ENCODE results near the gene ZNF24. TPM values are rescaled to one million over a fixed set of nuclear protein-coding genes. Genes with fewer than 3 reads are reported as not detected.

The ZNF24 gene
- total and polyA plus RNA-seq, 4 donors = 13.6 to 52.5 (median 29.4) TPM

DNA sequence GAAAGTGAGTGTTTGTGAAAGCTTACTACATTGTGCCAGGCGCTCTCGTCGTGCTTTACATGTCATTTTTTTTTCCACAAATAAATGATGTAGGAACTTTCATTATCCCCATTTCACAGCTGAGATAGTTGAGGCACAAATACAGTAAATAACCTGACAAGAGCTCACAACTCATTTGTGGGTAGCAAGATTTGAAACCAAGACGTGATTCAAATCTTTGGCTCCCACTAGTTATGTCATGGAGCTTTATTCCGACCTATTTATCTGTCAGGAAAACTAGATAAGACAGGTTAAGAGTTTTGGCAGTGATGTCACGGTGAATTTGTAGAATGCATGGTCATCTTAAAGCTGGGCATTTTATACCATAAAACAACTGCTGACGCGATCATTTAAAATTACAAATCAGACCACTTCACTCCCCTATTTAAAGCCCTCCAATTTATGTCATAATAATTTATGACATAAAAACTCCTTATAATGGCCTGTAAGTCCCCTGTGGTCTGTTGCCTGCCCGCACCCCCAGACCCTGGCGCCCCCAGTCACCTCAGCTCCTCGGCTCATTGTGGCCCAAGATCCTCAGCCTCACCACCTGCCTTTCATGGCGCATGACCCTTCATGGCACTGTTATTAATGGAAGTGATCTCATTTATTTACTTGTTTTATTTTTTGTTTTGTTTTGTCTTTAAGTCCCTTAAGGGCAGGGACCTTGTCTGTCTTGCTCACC lies 678 bp upstream of the ZNF24 start:
- Histone ChIP-seq H3K4me3 (ENCODE audit: low read length in 2 of 2) (peak overlapping the region; percentile 37 to 71), H3K4me1 (ENCODE audit: control insufficient read depth in 1 of 2, insufficient read depth in 2 of 2, low read length in 2 of 2) (peaks cover 0 to 3% of the 10 kb centered on the region in 2 donors), H3K9me3 (ENCODE audit: control insufficient read depth, low read length) (no peaks in the 10 kb centered on the region), H3K27ac (ENCODE audit: low read depth in 1 of 2, low read length in 2 of 2) (peak overlapping the region; percentile 19 to 87), H3K27me3 (ENCODE audit: control insufficient read depth in 1 of 2, insufficient read depth in 2 of 2, low read length in 1 of 2) (no peaks in the 10 kb centered on the region), H3K36me3 (ENCODE audit: control insufficient read depth in 1 of 2, insufficient read depth in 2 of 2, low read length in 1 of 2) (peaks cover 0 to 5% of the 10 kb centered on the region in 2 donors)
- WGBS, 2 donors = 38 to 39% methylated on average over 12 of the region's 12 CpGs
- DNase-seq (peak in 1 of 2 donors; percentile 70), ATAC-seq (ENCODE audit: low FRiP score) (no peak)
- intact Hi-C loops (cut with DNase I) = loop anchor here (2.0 to 5.0 kb wide), 2 partner anchors 53 to 104 kb away; partner anchors contain the start of genes ZNF397 (in 2 of the 2) and ZSCAN30 (in 1 of the 2)

DNA sequence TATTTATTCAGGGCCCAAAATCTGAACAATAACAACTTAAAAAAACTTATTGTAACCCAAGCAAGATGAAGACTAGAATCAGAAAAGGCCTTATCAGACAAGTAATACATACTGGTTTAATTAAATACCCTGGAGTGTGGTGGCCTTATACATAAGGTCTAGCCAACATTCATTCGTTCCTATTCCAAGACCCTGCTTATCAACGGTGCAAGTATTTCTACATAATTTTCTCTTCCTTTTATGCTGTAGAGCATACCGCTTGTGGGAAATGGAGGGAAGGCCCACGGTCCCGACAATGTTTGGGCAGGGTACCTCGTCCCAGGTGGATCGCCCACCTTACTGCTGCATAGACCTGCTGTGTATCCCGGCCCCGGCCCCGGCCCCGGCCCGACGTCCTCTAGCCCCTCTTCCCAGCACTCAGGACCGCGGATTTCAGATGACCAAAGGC lies 708 bp downstream of the ZNF24 start:
- 1 to 2% methylated on average over 15 of the region's 15 CpGs for WGBS, 2 donors

DNA sequence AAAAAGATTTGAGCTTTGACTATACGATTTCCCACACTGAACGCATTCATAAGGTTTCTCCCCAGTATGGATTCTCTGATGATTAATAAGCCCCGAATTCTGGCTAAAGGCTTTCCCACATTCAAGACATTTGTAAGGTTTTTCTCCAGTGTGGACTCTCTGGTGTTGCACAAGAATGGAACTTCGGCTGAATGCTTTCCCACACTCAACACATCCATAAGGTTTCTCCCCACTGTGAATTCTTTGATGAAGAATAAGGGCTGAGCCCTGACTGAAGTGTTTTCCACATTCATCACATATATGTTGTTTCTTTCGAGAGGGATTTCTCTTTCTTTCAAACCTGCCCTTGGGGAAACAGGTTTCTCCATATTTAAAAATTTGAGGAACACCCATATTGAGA lies 6.9 kb downstream of the ZNF24 start:
- no peaks in the 10 kb centered on the region for H3K9me3 ChIP-seq (ENCODE audit: control insufficient read depth, low read length)
- H3K27ac ChIP-seq (ENCODE audit: low read depth in 1 of 2, low read length in 2 of 2) = no peak overlapping the region
- ATAC-seq (ENCODE audit: low FRiP score) = no peak
- no peak for DNase-seq
- H3K36me3 ChIP-seq (ENCODE audit: control insufficient read depth in 1 of 2, insufficient read depth in 2 of 2, low read length in 1 of 2) = peaks cover 0 to 15% of the 10 kb centered on the region in 2 donors
- WGBS, 2 donors = 81 to 82% methylated on average over 5 of the region's 5 CpGs
- intact Hi-C loops (cut with DNase I) = no loop called here
- H3K4me1 ChIP-seq (ENCODE audit: control insufficient read depth in 1 of 2, insufficient read depth in 2 of 2, low read length in 2 of 2) = peaks cover 0 to 2% of the 10 kb centered on the region in 2 donors
- H3K27me3 ChIP-seq (ENCODE audit: control insufficient read depth in 1 of 2, insufficient read depth in 2 of 2, low read length in 1 of 2) = no peaks in the 10 kb centered on the region
- no peak overlapping the region for H3K4me3 ChIP-seq (ENCODE audit: low read length in 2 of 2)

More for the DNA sequence above, 708 bp downstream of the ZNF24 start:
- H3K27ac ChIP-seq (ENCODE audit: low read depth in 1 of 2, low read length in 2 of 2) = peak overlapping the region in 1 of 2 donors; percentile 43
- peak overlapping the region; percentile 71 to 76 for H3K4me3 ChIP-seq (ENCODE audit: low read length in 2 of 2)
- no peaks in the 10 kb centered on the region for H3K27me3 ChIP-seq (ENCODE audit: control insufficient read depth in 1 of 2, insufficient read depth in 2 of 2, low read length in 1 of 2)
- H3K4me1 ChIP-seq (ENCODE audit: control insufficient read depth in 1 of 2, insufficient read depth in 2 of 2, low read length in 2 of 2) = peaks cover 0 to 3% of the 10 kb centered on the region in 2 donors
- H3K9me3 ChIP-seq (ENCODE audit: control insufficient read depth, low read length) = no peaks in the 10 kb centered on the region
- H3K36me3 ChIP-seq (ENCODE audit: control insufficient read depth in 1 of 2, insufficient read depth in 2 of 2, low read length in 1 of 2) = peaks cover 0 to 10% of the 10 kb centered on the region in 2 donors
- intact Hi-C loops (cut with DNase I) = loop anchor here in 1 of 2 donors (5.0 kb wide), 1 partner anchor 51 kb away; the partner anchor contains the start of gene ZSCAN30
- DNase-seq (no peak), ATAC-seq (ENCODE audit: low FRiP score) (no peak)

DNA sequence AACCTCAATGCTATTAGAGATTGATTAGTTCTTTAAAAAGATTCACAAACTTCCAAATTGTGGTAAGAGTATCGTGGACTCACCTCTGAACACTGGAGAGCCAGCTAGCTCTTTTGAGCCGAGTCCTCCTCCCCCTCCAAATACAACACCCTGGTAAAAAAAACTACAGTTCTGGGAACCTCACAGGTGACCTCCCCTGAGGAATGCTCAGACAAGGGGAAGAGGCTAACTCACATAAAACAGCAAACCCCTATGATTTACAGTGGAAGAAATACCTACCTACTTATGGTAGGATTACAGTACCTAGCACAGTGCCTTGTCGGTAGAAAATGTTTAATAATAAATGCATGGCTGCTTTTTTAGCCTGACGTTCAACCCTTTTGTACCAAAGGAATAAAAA lies 8.4 kb downstream of the ZNF24 start:
- no peak overlapping the region for H3K4me3 ChIP-seq (ENCODE audit: low read length in 2 of 2)
- H3K4me1 ChIP-seq (ENCODE audit: control insufficient read depth in 1 of 2, insufficient read depth in 2 of 2, low read length in 2 of 2) = peaks cover 0 to 2% of the 10 kb centered on the region in 2 donors
- no peaks in the 10 kb centered on the region for H3K27me3 ChIP-seq (ENCODE audit: control insufficient read depth in 1 of 2, insufficient read depth in 2 of 2, low read length in 1 of 2)
- intact Hi-C loops (cut with DNase I) = loop anchor here in 1 of 2 donors (2.0 kb wide), 1 partner anchor 45 kb away; the partner anchor contains the start of gene ZSCAN30
- H3K27ac ChIP-seq (ENCODE audit: low read depth in 1 of 2, low read length in 2 of 2) = no peak overlapping the region
- DNase-seq = no peak
- WGBS, 2 donors = 83 to 85% methylated on average over 4 of the region's 4 CpGs
- ATAC-seq (ENCODE audit: low FRiP score) = no peak
- peaks cover 0 to 22% of the 10 kb centered on the region in 2 donors for H3K36me3 ChIP-seq (ENCODE audit: control insufficient read depth in 1 of 2, insufficient read depth in 2 of 2, low read length in 1 of 2)
- H3K9me3 ChIP-seq (ENCODE audit: control insufficient read depth, low read length) = no peaks in the 10 kb centered on the region

DNA sequence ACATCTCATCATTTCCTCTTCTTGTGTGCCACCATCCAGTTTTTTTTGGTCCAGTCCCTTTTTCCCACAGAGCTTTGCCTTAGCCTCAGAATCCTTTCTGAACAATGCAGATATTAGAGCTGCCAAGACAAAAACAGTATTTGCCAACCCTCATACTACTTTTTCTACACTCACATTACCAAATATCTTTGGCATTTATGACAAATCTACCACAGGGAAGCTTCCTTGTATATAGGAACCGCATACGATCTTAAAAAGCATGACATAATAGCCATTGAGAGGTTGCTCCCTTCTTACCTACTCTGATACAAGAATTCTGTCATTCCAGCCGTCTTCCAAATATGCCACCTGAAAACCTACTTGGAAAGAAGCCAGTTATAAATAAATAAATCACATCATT lies 9.4 kb downstream of the ZNF24 start:
- Histone ChIP-seq H3K9me3 (ENCODE audit: control insufficient read depth, low read length) (no peaks in the 10 kb centered on the region), H3K4me3 (ENCODE audit: low read length in 2 of 2) (no peak overlapping the region), H3K27me3 (ENCODE audit: control insufficient read depth in 1 of 2, insufficient read depth in 2 of 2, low read length in 1 of 2) (no peaks in the 10 kb centered on the region), H3K36me3 (ENCODE audit: control insufficient read depth in 1 of 2, insufficient read depth in 2 of 2, low read length in 1 of 2) (peaks cover 0 to 16% of the 10 kb centered on the region in 2 donors), H3K4me1 (ENCODE audit: control insufficient read depth in 1 of 2, insufficient read depth in 2 of 2, low read length in 2 of 2) (peaks cover 0 to 2% of the 10 kb centered on the region in 2 donors), H3K27ac (ENCODE audit: low read depth in 1 of 2, low read length in 2 of 2) (no peak overlapping the region)
- intact Hi-C loops (cut with DNase I) = loop anchor here in 1 of 2 donors (2.0 kb wide), 1 partner anchor 44 kb away; the partner anchor contains the start of gene ZSCAN30
- DNase-seq = no peak
- ATAC-seq (ENCODE audit: low FRiP score) = no peak
- 10 to 19% methylated on average over 3 of the region's 3 CpGs for WGBS, 2 donors

DNA sequence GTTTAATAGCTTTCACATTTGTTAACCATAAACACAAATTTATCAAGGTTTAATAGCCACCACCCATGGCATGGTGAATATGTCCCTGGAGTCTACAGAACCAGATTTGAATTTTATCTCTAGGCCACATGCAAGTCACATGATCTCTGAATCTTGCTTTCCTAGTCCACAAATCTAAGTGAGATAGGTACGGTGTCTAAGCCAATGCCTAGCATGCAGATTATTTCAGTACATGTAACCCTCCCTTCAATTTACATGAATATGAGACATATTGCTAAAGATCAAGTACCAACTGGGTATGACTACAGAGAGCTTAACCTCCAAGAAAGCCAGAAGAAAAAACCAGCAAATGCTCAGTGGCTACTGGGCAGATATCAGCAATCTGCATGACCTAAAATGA lies 10.0 kb downstream of the ZNF24 start:
- WGBS, 2 donors = 87 to 88% methylated on average over 1 of the region's 1 CpG
- Histone ChIP-seq H3K27ac (ENCODE audit: low read depth in 1 of 2, low read length in 2 of 2) (peak overlapping the region in 1 of 2 donors; percentile 33), H3K36me3 (ENCODE audit: control insufficient read depth in 1 of 2, insufficient read depth in 2 of 2, low read length in 1 of 2) (peaks cover 0 to 12% of the 10 kb centered on the region in 2 donors), H3K4me3 (ENCODE audit: low read length in 2 of 2) (no peak overlapping the region), H3K4me1 (ENCODE audit: control insufficient read depth in 1 of 2, insufficient read depth in 2 of 2, low read length in 2 of 2) (peaks cover 0 to 2% of the 10 kb centered on the region in 2 donors), H3K27me3 (ENCODE audit: control insufficient read depth in 1 of 2, insufficient read depth in 2 of 2, low read length in 1 of 2) (no peaks in the 10 kb centered on the region), H3K9me3 (ENCODE audit: control insufficient read depth, low read length) (no peaks in the 10 kb centered on the region)
- DNase-seq (no peak), ATAC-seq (ENCODE audit: low FRiP score) (no peak)
- intact Hi-C loops (cut with DNase I) = loop anchor here in 1 of 2 donors (2.0 kb wide), 1 partner anchor 43 kb away; the partner anchor contains the start of gene ZSCAN30

DNA sequence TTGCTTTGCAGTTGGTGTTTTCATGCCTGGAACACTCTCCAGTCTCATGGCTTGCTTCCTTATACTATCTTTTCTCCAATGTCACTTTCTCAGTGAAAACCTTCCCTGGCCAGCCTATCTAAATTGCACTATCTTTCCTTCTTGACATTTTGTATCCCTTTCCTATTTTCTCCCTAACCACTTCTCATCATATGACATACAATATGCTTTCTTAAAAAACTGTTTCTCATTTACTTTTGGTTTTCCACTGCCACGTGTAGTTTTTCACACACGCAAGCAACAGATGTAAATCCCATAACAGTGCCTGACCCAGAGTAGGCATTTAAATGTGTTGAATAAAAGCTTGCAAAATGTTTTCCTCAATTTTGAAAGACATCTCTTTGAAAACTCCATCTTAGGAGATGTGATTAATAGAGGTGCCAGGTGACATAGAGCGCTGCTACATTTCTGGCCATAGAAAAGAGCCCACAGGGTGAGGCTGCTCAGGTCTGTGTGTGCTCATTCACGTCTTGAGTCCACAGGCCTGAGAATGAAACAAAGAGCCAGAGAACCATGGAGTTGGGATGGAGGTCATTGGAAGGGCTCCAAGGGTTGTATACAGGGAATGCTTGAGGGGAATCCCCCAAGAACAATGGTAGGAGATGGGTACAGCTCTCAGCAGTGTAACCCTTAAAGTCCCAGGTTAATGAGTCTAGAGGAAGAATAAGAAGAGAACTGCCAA lies 12.7 kb downstream of the ZNF24 start:
- peaks cover 0 to 2% of the 10 kb centered on the region in 2 donors for H3K4me1 ChIP-seq (ENCODE audit: control insufficient read depth in 1 of 2, insufficient read depth in 2 of 2, low read length in 2 of 2)
- no peak for ATAC-seq (ENCODE audit: low FRiP score)
- intact Hi-C loops (cut with DNase I) = no loop called here
- DNase-seq = no peak
- H3K9me3 ChIP-seq (ENCODE audit: control insufficient read depth, low read length) = peaks cover 1% of the 10 kb centered on the region
- no peak overlapping the region for H3K4me3 ChIP-seq (ENCODE audit: low read length in 2 of 2)
- 78 to 81% methylated on average over 4 of the region's 4 CpGs for WGBS, 2 donors
- H3K36me3 ChIP-seq (ENCODE audit: control insufficient read depth in 1 of 2, insufficient read depth in 2 of 2, low read length in 1 of 2) = peaks cover 0 to 8% of the 10 kb centered on the region in 2 donors
- H3K27ac ChIP-seq (ENCODE audit: low read depth in 1 of 2, low read length in 2 of 2) = no peak overlapping the region
- no peaks in the 10 kb centered on the region for H3K27me3 ChIP-seq (ENCODE audit: control insufficient read depth in 1 of 2, insufficient read depth in 2 of 2, low read length in 1 of 2)

DNA sequence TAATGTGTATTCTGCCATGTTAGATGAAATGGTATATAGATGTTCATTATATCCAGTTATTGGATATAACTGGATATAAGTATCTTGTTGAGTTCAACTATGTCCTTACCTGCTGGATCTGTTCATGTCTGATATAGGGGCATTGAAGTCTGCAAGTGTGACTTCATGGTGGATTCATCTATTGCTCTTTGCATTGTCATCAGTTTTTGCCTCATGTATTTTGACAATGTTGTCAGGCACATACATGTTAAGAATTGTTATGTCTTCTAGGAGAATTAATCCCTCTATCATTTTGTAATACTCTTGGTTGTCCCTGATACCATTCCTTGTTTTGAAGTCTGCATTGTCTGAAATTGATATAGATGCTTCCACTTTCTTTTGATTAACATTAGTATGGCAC lies 15.4 kb downstream of the ZNF24 start:
- peaks cover 0 to 8% of the 10 kb centered on the region in 2 donors for H3K36me3 ChIP-seq (ENCODE audit: control insufficient read depth in 1 of 2, insufficient read depth in 2 of 2, low read length in 1 of 2)
- no peak for DNase-seq
- no peak overlapping the region for H3K4me3 ChIP-seq (ENCODE audit: low read length in 2 of 2)
- H3K9me3 ChIP-seq (ENCODE audit: control insufficient read depth, low read length) = peaks cover 1% of the 10 kb centered on the region
- no peak overlapping the region for H3K27ac ChIP-seq (ENCODE audit: low read depth in 1 of 2, low read length in 2 of 2)
- H3K27me3 ChIP-seq (ENCODE audit: control insufficient read depth in 1 of 2, insufficient read depth in 2 of 2, low read length in 1 of 2) = no peaks in the 10 kb centered on the region
- H3K4me1 ChIP-seq (ENCODE audit: control insufficient read depth in 1 of 2, insufficient read depth in 2 of 2, low read length in 2 of 2) = no peaks in the 10 kb centered on the region
- intact Hi-C loops (cut with DNase I) = no loop called here
- no peak for ATAC-seq (ENCODE audit: low FRiP score)
